Neural progenitor cell (in vitro differentiated cells): ENCODE results near the gene LSM3. TPM values are rescaled to one million over a fixed set of nuclear protein-coding genes. Genes with fewer than 3 reads are reported as not detected.

ENCODE experiments used
- DNase-seq: peaks from one replicate; pipeline ENCODE4 v3.0.0-alpha.2; 2016; ENCODE audit warnings: low spot score
- H2AFZ ChIP-seq: fragments of 200-600 bp; sonication (generic); replicated peaks from 2 replicates; pipeline ENCODE4 v1.6.1; 2016; ENCODE audit warnings: antibody characterized with exemption
- H3F3A ChIP-seq: fragments of 200-600 bp; sonication (generic); 2 replicates; pipeline ENCODE4 v1.6.1; 2016; ENCODE audit warnings: antibody characterized with exemption, low read depth
- H3K27ac ChIP-seq: fragments of 200-600 bp; sonication (generic); 2 replicates; pipeline ENCODE4 v1.5.1; 2016; ENCODE audit warnings: mild to moderate bottlenecking
- H3K27me3 ChIP-seq: fragments of 200-600 bp; sonication (generic); 2 replicates; pipeline ENCODE4 v1.6.1; 2016; ENCODE audit warnings: mild to moderate bottlenecking, moderate library complexity
- H3K36me3 ChIP-seq: fragments of 200-600 bp; sonication (generic); 2 replicates; pipeline ENCODE4 v1.5.1; 2016
- H3K4me1 ChIP-seq: fragments of 200-600 bp; sonication (generic); 2 replicates; pipeline ENCODE4 v1.6.1; 2016; ENCODE audit warnings: mixed run types
- H3K4me2 ChIP-seq: fragments of 200-600 bp; sonication (generic); 2 replicates; pipeline ENCODE4 v1.6.1; 2016
- H3K4me3 ChIP-seq: fragments of 200-600 bp; sonication (generic); 2 replicates; pipeline ENCODE4 v1.5.1; 2016
- H3K79me2 ChIP-seq: fragments of 200-600 bp; sonication (generic); 2 replicates; pipeline ENCODE4 v1.6.1; 2016; ENCODE audit warnings: low read depth
- H3K9ac ChIP-seq: fragments of 200-600 bp; sonication (generic); 2 replicates; pipeline ENCODE4 v1.6.1; 2016
- H3K9me3 ChIP-seq: fragments of 200-600 bp; sonication (generic); 2 replicates; pipeline ENCODE4 v1.5.1; 2016; ENCODE audit warnings: low read depth
- H4K20me1 ChIP-seq: fragments of 200-600 bp; sonication (generic); 2 replicates; pipeline ENCODE4 v1.6.1; 2016; ENCODE audit warnings: low read depth
- H3K27ac Mint-ChIP-seq: 3 replicates; pipeline ENCODE4 v1.8.0; 2021; ENCODE audit warnings: mixed read lengths
- H3K27me3 Mint-ChIP-seq: 2 replicates; pipeline ENCODE4 v1.8.0; 2022; ENCODE audit warnings: low read depth, mild to moderate bottlenecking, inconsistent platforms, moderate library complexity, mixed read lengths; ENCODE audit not compliant: insufficient read depth
- H3K36me3 Mint-ChIP-seq: 3 replicates; pipeline ENCODE4 v1.8.0; 2021; ENCODE audit warnings: mixed read lengths
- H3K4me1 Mint-ChIP-seq: 3 replicates; pipeline ENCODE4 v1.8.0; 2021; ENCODE audit warnings: mixed read lengths
- H3K4me3 Mint-ChIP-seq: 3 replicates; pipeline ENCODE4 v1.8.0; 2021; ENCODE audit warnings: mild to moderate bottlenecking, moderate library complexity, mixed read lengths
- H3K9me3 Mint-ChIP-seq: 3 replicates; pipeline ENCODE4 v1.8.0; 2020; ENCODE audit warnings: mixed read lengths
- CTCF ChIP-seq: fragments of 200-600 bp; sonication (generic); IDR thresholded peaks from 2 replicates; pipeline ENCODE4 v1.5.1; 2017; ENCODE audit warnings: antibody characterized with exemption, mild to moderate bottlenecking
- EZH2 ChIP-seq: fragments of 200-600 bp; sonication (generic); IDR thresholded peaks from 2 replicates; pipeline ENCODE4 v1.6.1; 2017; ENCODE audit warnings: antibody characterized with exemption, mild to moderate bottlenecking, moderate library complexity
- EZH2phosphoT487 ChIP-seq: fragments of 200-600 bp; sonication (generic); IDR thresholded peaks from 2 replicates; pipeline ENCODE4 v1.6.1; 2017; ENCODE audit warnings: antibody characterized with exemption
- total RNA-seq: library from RNA; depleted of rRNA; stranded (reverse); fragments of >200 nt; gene quantifications from 2 replicates; pipeline ENCODE4 v1.2.3, GENCODE V29; 2015; ENCODE audit warnings: low replicate concordance

Gene LSM3
- total RNA-seq: 20.9 and 36.2 TPM in 2 replicates

- H3F3A ChIP-seq: no peaks in the 10 kb centered on the region
- peak within 1 kb of the TSS; percentile 98 for H3K4me2 ChIP-seq
- TF ChIP-seq EZH2 (no peak), EZH2phosphoT487 (no peak), CTCF (no peak)
- Mint-ChIP-seq H3K4me1 (peaks cover 43% of the 10 kb centered on the region), H3K27ac (peak within 1 kb of the TSS; percentile 97), H3K4me3 (peak within 1 kb of the TSS; percentile 96), H3K9me3 (no peaks in the 10 kb centered on the region), H3K36me3 (no peaks in the 10 kb centered on the region), H3K27me3 (peaks cover 2% of the 10 kb centered on the region)
- peaks cover 83% of the 10 kb centered on the region for H3K79me2 ChIP-seq
- peak within 1 kb of the TSS; percentile 98 for H3K9ac ChIP-seq
- H3K27ac ChIP-seq: no peak within 1 kb of the TSS
- peaks cover 14% of the 10 kb centered on the region for H3K4me1 ChIP-seq
- peak within 1 kb of the TSS; percentile 98 for H2AFZ ChIP-seq
- no peaks in the 10 kb centered on the region for H3K9me3 ChIP-seq
- peak within 1 kb of the TSS; percentile 98 for H3K4me3 ChIP-seq
- peaks cover 3% of the 10 kb centered on the region for H3K36me3 ChIP-seq
- H4K20me1 ChIP-seq: peaks cover 34% of the 10 kb centered on the region
- peak; percentile 98 for DNase-seq
- H3K27me3 ChIP-seq: no peaks in the 10 kb centered on the region
Observed at GRCh38 chr3:14178247-14179113, at the start of gene LSM3, which contains the start of gene XPC. TSS of gene LSM3 (plus strand) at chr3:14178817. CDS start at chr3:14178861, 44 bp downstream. TSS of gene XPC (minus strand) at chr3:14178601. CDS start at chr3:14178568, 33 bp downstream.

- H3K4me3 ChIP-seq: no peak overlapping the region
- H3K79me2 ChIP-seq: peaks cover 29% of the 10 kb centered on the region
- H3K4me1 ChIP-seq: no peaks in the 10 kb centered on the region
- TF ChIP-seq EZH2phosphoT487 (no peak), CTCF (no peak), EZH2 (no peak)
- no peaks in the 10 kb centered on the region for H3K27me3 ChIP-seq
- H3K4me3 Mint-ChIP-seq: no peak overlapping the region
- H2AFZ ChIP-seq: no peak overlapping the region
- no peaks in the 10 kb centered on the region for H3K9me3 Mint-ChIP-seq
- peaks cover 12% of the 10 kb centered on the region for H3F3A ChIP-seq
- H3K9me3 ChIP-seq: no peaks in the 10 kb centered on the region
- no peaks in the 10 kb centered on the region for H3K36me3 ChIP-seq
- H3K4me1 Mint-ChIP-seq: peaks cover 11% of the 10 kb centered on the region
- no peak overlapping the region for H3K4me2 ChIP-seq
- H3K36me3 Mint-ChIP-seq: peaks cover 35% of the 10 kb centered on the region
- H3K27me3 Mint-ChIP-seq: no peaks in the 10 kb centered on the region
- DNase-seq: no peak
- peaks cover 19% of the 10 kb centered on the region for H4K20me1 ChIP-seq
- no peak overlapping the region for H3K27ac ChIP-seq
- H3K27ac Mint-ChIP-seq: no peak overlapping the region
- H3K9ac ChIP-seq: no peak overlapping the region
Observed at GRCh38 chr3:14129296-14129695, 49.3 kb upstream of the LSM3 start.

- Mint-ChIP-seq H3K4me1 (peaks cover 11% of the 10 kb centered on the region), H3K9me3 (no peaks in the 10 kb centered on the region), H3K36me3 (peaks cover 35% of the 10 kb centered on the region), H3K27me3 (no peaks in the 10 kb centered on the region), H3K4me3 (no peak overlapping the region), H3K27ac (no peak overlapping the region)
- H3K9ac ChIP-seq: no peak overlapping the region
- no peak for DNase-seq
- H2AFZ ChIP-seq: no peak overlapping the region
- H3K79me2 ChIP-seq: peaks cover 29% of the 10 kb centered on the region
- no peaks in the 10 kb centered on the region for H3K4me1 ChIP-seq
- H3K27me3 ChIP-seq: no peaks in the 10 kb centered on the region
- peaks cover 9% of the 10 kb centered on the region for H3F3A ChIP-seq
- H3K9me3 ChIP-seq: no peaks in the 10 kb centered on the region
- no peak overlapping the region for H3K27ac ChIP-seq
- H3K36me3 ChIP-seq: no peaks in the 10 kb centered on the region
- H3K4me3 ChIP-seq: no peak overlapping the region
- peaks cover 19% of the 10 kb centered on the region for H4K20me1 ChIP-seq
- no peak overlapping the region for H3K4me2 ChIP-seq
- TF ChIP-seq EZH2 (no peak), CTCF (no peak), EZH2phosphoT487 (no peak)
Observed at GRCh38 chr3:14130230-14130629, 48.4 kb upstream of the LSM3 start.
